OCI-LY3 (cell line): ENCODE measurements around the gene ITPR1.
A peak's percentile ranks its signal among the peaks of the same experiment; 100 is the strongest.

Experiments used
- H2AFZ ChIP-seq: fragments of 200-600, 300-600 bp; shearing (Covaris generic); 2 replicates; pipeline ENCODE4 v1.6.0; 2014; ENCODE audit warnings: antibody characterized with exemption, low read depth, low read length
- H3K27ac ChIP-seq: fragments of 200-600, 300-600 bp; sonication (generic); 2 replicates; pipeline ENCODE4 v1.5.1; 2014; ENCODE audit warnings: mild to moderate bottlenecking, low read length, moderate library complexity, mixed read lengths
- H3K27me3 ChIP-seq: fragments of 200-600, 300-600 bp; sonication (generic); 2 replicates; pipeline ENCODE4 v1.6.1; 2014; ENCODE audit warnings: low read depth, low read length, mixed read lengths
- H3K36me3 ChIP-seq: fragments of 200-600, 300-600 bp; sonication (generic); replicated peaks from 2 replicates; pipeline ENCODE3; 2014; ENCODE audit warnings: low read depth, low read length, mixed read lengths
- H3K4me1 ChIP-seq: fragments of 300-600, 200-600 bp; sonication (generic); 2 replicates; pipeline ENCODE4 v1.6.1; 2014; ENCODE audit warnings: low read length, mixed read lengths
- H3K4me2 ChIP-seq: fragments of 200-600, 300-600 bp; sonication (generic); 2 replicates; pipeline ENCODE4 v1.6.1; 2014; ENCODE audit warnings: low read length, mixed read lengths
- H3K4me3 ChIP-seq: fragments of 300-600, 200-600 bp; sonication (generic); 2 replicates; pipeline ENCODE4 v1.5.1; 2014; ENCODE audit warnings: antibody characterized with exemption, mild to moderate bottlenecking, low read length, moderate library complexity
- H3K79me2 ChIP-seq: fragments of 300-600, 200-600 bp; shearing (Covaris generic); 2 replicates; pipeline ENCODE4 v1.6.1; 2014; ENCODE audit warnings: mild to moderate bottlenecking, low read length, mixed read lengths
- H3K9ac ChIP-seq: fragments of 300-600, 200-600 bp; shearing (Covaris generic); 2 replicates; pipeline ENCODE4 v1.6.0; 2014; ENCODE audit warnings: mild to moderate bottlenecking, low read length, moderate library complexity
- H3K9me3 ChIP-seq: fragments of 200-600, 300-600 bp; shearing (Covaris generic); 2 replicates; pipeline ENCODE4 v1.6.1; 2014; ENCODE audit warnings: low read length, mixed read lengths; ENCODE audit not compliant: insufficient read depth
- H4K20me1 ChIP-seq: fragments of 200-600, 300-600 bp; sonication (generic); 2 replicates; pipeline ENCODE4 v1.6.1; 2016; ENCODE audit warnings: low read length, mixed read lengths; ENCODE audit not compliant: insufficient read depth
- EZH2phosphoT487 ChIP-seq: fragments of 200-600 bp; shearing (Covaris generic); IDR thresholded peaks from 2 replicates; pipeline ENCODE4 v1.6.1; 2018; ENCODE audit warnings: antibody characterized with exemption, mixed run types, low read depth
- TF ChIP-seq, protein P1 (sequence below): fragments of 200-600, 300-600 bp; sonication (generic); IDR thresholded peaks from 2 replicates; pipeline ENCODE4 v1.5.1; 2014; ENCODE audit warnings: antibody characterized with exemption, low read length, low read depth

Gene ITPR1

DNA sequence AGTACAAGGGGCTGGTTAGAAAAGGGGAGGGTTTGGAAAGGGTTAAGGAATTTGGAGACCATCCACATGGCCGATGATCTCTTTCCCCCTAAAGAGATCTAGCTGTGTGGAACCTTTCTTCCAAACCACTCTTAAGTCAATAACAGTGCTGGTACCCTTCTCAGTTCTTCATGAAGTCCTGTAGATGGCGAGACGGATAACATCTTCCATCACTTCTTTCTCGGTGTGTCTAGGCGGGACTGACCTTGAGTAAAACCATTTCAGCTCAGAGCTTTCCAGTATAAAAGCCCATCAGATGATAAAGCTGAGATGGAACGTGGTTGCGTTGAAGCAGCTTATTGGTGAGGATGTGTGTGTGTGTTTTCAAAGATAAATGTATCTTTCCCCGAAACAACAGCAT, 334.6 kb downstream of the ITPR1 start:
- Histone ChIP-seq H3K9ac (no peak overlapping the region), H3K4me2 (no peak overlapping the region), H3K36me3 (no peaks in the 10 kb centered on the region), H4K20me1 (no peaks in the 10 kb centered on the region), H3K27ac (no peak overlapping the region), H3K4me1 (peaks cover 21% of the 10 kb centered on the region), H3K4me3 (no peak overlapping the region), H3K9me3 (no peaks in the 10 kb centered on the region), H2AFZ (no peak overlapping the region), H3K79me2 (no peaks in the 10 kb centered on the region), H3K27me3 (peaks cover 67% of the 10 kb centered on the region)
- TF ChIP-seq EZH2phosphoT487, result no peak
- TF ChIP-seq, protein P1, sequence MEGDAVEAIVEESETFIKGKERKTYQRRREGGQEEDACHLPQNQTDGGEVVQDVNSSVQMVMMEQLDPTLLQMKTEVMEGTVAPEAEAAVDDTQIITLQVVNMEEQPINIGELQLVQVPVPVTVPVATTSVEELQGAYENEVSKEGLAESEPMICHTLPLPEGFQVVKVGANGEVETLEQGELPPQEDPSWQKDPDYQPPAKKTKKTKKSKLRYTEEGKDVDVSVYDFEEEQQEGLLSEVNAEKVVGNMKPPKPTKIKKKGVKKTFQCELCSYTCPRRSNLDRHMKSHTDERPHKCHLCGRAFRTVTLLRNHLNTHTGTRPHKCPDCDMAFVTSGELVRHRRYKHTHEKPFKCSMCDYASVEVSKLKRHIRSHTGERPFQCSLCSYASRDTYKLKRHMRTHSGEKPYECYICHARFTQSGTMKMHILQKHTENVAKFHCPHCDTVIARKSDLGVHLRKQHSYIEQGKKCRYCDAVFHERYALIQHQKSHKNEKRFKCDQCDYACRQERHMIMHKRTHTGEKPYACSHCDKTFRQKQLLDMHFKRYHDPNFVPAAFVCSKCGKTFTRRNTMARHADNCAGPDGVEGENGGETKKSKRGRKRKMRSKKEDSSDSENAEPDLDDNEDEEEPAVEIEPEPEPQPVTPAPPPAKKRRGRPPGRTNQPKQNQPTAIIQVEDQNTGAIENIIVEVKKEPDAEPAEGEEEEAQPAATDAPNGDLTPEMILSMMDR, result no peak

DNA sequence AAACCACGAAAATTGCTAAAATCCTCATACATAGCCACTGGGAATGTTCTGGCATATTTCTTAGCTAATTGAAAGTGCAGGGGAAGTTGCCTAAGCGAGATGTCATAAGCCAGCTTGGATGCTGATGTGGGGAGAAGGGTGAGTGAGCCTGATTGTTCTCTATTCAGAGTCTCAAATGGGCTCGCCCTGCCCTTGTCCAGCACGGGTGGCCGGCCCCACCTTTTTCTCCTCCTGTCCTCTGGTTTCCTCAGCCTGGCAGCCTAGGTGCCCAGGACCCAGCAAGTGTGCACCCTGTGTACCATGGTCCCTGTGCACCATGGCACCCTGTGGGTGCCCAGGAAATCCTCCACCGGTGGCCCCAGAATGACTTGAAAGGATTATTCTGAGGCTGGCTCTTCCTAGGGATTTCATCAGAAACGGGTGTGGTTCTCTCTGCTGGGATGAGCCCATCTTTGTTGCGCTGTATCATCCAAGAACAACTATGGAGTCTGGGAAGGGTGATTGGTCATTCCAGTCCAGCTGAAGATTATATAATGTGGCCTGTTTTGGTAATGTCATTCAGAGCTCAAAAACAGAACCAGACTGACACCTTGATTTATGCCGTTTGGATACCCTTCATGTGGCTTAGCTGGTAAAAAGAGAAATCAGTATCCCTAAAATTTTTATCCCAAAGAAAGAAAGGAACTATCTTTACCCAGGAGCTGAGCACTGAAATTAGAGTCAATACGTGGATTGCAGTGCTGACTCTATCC, 335.3 kb downstream of the ITPR1 start:
- no peaks in the 10 kb centered on the region for H4K20me1 ChIP-seq
- peaks cover 73% of the 10 kb centered on the region for H3K27me3 ChIP-seq
- TF ChIP-seq EZH2phosphoT487, result no peak
- TF ChIP-seq, protein P1, result no peak
- no peak overlapping the region for H2AFZ ChIP-seq
- no peak overlapping the region for H3K27ac ChIP-seq
- H3K9ac ChIP-seq, result no peak overlapping the region
- no peaks in the 10 kb centered on the region for H3K9me3 ChIP-seq
- H3K4me3 ChIP-seq, result no peak overlapping the region
- peaks cover 21% of the 10 kb centered on the region for H3K4me1 ChIP-seq
- H3K79me2 ChIP-seq, result no peaks in the 10 kb centered on the region
- no peak overlapping the region for H3K4me2 ChIP-seq
- no peaks in the 10 kb centered on the region for H3K36me3 ChIP-seq

DNA sequence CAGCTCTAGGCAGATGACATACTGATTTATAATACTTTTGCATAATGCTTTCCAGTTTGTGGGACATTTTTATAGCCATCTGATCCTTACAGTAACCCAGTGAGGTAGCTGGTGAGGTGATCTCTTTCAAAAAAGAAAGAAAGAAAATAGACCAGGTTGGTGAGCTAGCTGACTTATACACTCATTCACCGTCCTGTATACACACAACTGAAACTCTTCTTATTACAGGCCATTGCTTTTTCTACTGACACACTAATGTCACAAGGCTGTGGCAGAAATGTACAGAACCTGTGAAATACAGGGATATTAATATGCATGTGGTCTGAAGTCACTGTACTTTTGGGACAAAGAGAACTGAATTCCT, 335.9 kb downstream of the ITPR1 start:
- H3K9me3 ChIP-seq, result no peaks in the 10 kb centered on the region
- peaks cover 74% of the 10 kb centered on the region for H3K27me3 ChIP-seq
- H3K4me3 ChIP-seq, result no peak overlapping the region
- H3K4me1 ChIP-seq, result peaks cover 23% of the 10 kb centered on the region
- no peaks in the 10 kb centered on the region for H3K79me2 ChIP-seq
- H3K4me2 ChIP-seq, result no peak overlapping the region
- H3K27ac ChIP-seq, result no peak overlapping the region
- H3K9ac ChIP-seq, result no peak overlapping the region
- no peaks in the 10 kb centered on the region for H4K20me1 ChIP-seq
- TF ChIP-seq, protein P1, result no peak
- TF ChIP-seq EZH2phosphoT487, result no peak
- H3K36me3 ChIP-seq, result no peaks in the 10 kb centered on the region
- no peak overlapping the region for H2AFZ ChIP-seq

DNA sequence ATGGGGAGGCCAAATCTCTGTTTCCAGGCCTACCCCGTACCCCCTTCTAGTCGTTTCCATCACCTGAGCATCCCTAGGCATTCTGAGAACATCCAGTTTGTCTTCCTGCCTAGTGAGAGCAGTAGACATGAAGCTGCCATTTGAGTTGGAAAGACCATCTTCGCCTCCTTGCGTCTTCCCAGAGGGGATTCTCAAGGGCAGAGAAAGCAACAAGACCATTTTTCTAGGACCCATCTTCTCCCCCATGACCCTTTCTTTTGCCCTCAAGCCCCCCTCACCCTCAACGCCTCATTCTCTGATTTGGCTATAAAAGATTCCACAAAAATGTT, 337.4 kb downstream of the ITPR1 start:
- Histone ChIP-seq H3K36me3 (no peaks in the 10 kb centered on the region), H2AFZ (no peak overlapping the region), H3K27me3 (peaks cover 67% of the 10 kb centered on the region), H3K27ac (peak overlapping the region; percentile 29; the same call in 1 of the 2 replicates), H3K79me2 (no peaks in the 10 kb centered on the region), H3K9ac (peak overlapping the region; percentile 25; the same call in 1 of the 2 replicates), H4K20me1 (no peaks in the 10 kb centered on the region), H3K4me3 (peak overlapping the region; percentile 69), H3K4me1 (peaks cover 36% of the 10 kb centered on the region), H3K9me3 (no peaks in the 10 kb centered on the region), H3K4me2 (peak overlapping the region; percentile 86)
- TF ChIP-seq, protein P1, result no peak
- no peak for TF ChIP-seq EZH2phosphoT487
